LoVo (cell line): Measurements from ENCODE around the gene POC5.
A peak's percentile ranks its signal among the peaks of the same experiment; 100 is the strongest.
"Not testable (repeated sequence)": the region's sequence is repeated elsewhere in the genome, so short reads cannot be mapped to it uniquely, and the experiment has no call there.

Source experiments
- DNase-seq: peaks from one replicate; pipeline ENCODE4 v3.0.0-alpha.2; 2016; ENCODE audit warnings: low spot score

POC5 gene

DNA sequence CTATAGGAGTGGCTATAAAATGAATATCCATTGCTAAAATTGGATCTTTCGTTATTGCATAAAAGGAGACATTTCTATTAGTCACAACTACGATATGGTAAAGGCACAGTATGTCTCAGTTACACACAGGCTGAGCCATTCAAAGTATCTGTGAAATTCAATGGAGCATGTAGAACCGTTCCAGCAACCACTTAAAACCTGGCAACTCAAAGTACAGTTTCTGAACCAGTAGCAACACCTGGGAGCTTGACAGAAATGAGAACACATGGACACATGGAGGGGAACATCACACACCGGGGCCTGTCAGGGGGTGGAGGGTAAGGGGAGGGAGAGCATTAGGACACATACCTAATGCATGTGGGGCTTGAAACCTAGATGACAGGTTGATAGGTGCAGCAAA, 15.4 kb downstream of the POC5 start:
- no peak for DNase-seq

DNA sequence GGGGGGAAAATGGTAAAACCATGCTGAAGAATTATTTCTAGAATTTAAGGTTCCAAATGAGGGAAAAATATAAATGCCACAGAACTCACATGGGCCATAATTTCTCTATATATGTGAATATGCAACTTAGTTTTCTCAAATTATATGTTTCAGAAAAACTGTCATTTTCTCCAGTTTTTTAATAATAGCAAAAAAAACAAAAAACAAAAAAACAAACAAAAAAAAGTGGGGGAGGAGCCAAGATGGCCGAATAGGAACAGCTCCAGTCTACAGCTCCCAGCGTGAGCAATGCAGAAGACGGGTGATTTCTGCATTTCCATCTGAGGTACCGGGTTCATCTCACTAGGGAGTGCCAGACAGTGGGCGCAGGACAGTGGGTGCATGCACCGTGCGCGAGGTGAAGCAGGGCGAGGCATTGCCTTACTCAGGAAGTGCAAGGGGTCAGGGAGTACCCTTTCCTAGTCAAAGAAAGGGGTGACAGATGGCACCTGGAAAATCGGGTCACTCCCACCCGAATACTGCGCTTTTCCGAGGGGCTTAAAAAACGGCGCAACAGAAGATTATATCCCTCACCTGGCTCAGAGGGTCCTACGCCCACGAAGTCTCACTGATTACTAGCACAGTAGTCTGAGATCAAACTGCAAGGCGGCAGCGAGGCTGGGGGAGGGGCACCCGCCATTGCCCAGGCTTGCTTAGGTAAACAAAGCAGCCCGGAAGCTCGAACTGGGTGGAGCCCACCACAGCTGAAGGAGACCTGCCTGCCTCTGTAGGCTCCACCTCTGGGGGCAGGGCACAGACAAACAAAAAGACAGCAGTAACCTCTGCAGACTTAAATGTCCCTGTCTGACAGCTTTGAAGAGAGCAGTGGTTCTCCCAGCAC, 21.5 kb downstream of the POC5 start:
- DNase-seq: not testable (repeated sequence)

DNA sequence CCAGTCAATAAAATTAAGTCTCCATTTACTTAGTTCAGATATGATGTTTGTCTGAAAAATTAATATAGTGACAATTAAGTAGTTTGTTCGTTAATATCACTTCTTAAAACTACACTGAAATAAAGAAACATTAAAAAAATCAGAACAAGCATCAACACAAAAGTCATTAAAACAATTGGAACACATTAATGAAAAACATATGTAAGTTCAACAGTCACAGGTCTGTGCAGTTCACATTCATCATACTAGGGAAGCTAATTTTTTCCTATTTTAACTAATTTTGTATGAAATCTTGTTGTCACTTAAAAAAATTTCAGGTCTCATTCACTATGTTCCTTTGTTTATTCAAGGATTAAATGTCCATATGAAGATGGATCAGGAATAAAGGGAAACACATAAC, 22.5 kb downstream of the POC5 start:
- no peak for DNase-seq

DNA sequence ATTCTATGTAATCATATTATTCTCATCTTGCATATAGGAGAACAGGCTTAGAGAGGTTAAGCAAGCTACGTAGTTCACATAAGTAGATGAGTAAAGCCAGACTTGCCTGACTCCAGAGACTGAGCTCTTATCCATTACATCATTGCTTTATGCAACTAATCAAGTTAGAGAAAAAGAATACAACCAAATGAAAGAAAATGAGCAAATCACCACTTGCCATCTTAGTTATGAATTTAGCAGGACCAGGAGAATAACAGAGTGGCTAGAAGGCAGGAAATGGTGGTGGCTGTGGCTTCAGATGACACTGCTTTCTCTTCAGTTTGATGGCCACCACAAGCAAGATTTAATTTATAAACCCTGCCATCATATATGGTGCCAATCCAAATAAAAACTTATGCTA, 26.6 kb downstream of the POC5 start:
- DNase-seq: no peak

DNA sequence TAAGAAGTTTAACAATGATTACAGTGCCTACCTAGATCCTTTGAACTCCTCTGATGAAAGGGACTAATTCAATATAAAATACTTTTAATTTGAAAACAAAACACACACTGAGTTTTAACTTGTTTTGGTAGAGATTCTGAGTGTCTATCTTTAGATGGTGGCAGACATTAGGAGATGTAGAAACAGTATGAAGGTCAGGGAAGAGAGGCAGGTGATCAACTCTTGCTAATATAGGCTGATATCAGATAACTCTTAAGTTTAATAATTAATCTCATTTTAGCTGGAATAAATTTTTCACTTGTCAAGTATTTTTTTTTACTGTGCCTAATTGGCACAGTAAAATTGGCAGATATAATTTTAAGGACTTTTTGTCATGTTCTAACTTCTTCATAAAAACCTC, 30.8 kb downstream of the POC5 start:
- no peak for DNase-seq

DNA sequence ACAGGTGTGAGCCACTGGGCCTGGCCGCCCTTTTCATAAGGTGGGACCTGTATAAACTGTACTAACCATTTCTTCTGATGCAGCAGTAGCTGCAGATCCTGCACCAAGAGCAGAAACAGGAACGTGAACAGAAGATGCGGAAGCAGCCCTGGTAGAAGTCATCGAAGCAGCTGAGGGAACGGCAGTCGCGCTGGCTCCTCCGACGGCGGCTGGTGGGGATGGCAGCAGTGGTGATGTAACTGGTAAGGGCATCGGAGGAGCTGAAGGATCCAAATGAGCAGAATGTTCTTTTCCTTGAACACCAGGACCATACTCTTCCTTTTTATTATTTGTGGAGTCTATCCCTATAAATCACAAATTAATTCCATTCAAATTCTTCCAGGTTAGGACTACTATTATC, 32.1 kb downstream of the POC5 start:
- no peak for DNase-seq

DNA sequence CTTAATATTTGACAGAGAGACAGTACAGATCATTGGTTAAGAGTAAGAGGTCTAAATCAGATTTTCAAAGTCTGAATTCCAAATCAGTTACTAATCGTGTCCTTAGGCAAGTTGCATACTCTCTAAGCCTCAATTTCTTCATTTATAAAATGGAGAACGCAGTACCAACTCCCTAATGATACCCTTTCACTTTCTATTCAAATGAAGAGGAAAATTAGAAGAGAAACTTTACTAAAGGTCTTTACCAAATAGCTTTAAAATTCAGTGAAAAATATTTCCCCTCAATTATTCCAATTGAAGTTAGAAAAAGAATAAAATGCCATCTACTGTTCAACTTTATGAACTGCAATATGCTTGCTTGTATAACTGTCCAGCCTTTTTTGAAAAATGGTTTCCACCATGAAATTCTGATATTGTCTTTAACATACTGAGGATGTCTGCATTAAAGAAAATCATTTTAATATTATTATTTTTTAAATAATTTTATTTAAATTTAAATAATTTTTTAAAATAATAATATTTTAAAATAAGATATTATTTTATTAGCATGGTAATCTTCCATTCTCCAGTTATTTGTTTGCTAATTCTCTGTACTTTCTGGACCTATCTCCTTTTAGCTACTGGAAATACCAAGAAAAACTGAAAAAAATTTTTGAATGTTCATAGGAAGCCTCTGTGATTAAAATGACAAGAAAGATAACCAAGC, 36.0 kb downstream of the POC5 start:
- peak; percentile 61 for DNase-seq

DNA sequence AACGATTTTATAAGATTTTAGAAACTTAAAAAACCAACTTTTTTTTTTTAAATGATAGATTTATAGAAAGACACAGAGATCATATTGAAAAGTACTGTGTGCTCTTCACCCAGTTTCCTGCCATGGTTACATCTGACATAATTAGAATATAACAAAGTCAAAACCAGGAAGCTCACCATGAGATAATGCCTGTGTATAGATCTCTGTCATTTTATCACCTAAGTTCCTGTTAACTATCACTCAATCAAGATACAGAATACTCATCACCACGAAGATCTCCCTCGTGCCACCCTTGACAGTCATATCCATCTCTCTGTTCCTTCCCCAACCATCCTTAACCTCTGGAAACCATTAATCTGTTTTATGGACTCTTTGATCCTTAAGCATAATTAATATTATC, 39.1 kb downstream of the POC5 start:
- no peak for DNase-seq

DNA sequence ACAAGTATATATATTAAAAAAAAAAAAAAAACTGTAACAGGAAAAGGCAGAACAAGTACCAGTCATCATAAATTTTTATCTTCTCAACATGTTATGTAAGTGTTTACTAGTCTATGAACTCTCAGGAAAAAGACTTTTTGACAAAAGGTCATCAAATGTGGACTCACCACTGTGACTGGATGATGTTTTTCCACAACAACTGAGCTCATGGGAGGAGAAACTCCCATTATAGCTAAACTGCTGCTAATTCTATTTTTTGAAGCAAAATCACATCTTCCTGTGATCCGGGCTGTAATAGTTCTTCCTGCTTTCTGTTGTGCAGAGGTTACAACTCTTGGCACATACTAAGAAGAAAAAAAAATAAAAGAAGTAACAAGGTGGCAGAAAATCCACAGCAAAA, 39.6 kb downstream of the POC5 start:
- no peak for DNase-seq

DNA sequence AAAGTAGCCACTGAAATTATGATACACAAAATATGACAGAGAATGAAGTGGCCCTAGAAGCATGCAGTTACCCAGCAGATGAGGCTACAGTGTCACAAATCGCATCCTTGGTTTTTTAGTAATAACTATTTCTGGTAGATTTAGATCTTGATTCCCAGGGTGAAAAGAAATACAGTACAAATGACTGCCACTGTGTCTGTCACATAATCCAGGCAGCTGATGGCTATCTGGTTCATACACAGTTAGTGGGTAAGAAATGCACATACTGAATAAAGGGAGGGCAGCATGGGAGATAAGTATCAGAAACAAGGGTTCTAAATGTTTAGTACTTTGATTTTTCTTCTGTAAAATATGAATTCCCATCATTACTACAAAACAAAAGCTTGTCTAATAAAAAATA, 41.5 kb downstream of the POC5 start:
- DNase-seq: no peak

DNA sequence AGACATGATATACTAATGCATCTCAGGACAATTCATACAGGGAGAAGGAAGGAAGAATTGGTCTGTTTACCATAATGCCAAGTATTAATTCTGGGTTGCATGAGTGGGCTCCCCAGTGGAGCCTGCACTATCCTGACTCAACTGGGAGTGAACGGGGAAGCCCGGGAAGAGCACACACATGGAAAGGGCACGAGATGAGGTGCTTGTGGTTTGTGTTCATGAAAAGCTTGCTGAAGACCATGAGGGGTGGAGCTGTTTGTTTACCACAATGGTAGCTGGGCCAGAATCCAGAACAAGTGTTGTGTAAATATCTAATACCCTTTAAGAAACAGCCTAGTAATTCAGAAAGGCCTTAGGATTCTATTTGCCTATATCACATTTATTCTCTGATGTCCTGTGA, 44.6 kb downstream of the POC5 start:
- DNase-seq: no peak

DNA sequence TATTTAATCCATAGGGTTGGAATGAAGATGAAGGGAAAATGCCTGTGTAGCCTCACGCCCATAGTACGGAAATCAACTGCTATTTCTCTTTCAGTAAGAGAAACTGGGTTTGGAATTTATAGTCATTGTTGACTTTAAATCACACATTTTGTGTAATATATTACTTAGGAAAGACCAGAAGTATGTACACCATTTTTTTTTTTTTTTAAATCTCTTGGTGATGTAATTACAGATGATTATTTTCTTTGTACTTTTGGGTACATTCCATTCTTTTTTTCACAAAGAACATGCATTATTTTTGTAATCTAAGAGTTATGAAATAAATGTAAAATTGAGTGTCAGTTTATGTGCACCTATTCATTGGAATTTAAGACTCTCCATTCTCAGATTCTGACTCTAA, 45.7 kb downstream of the POC5 start:
- no peak for DNase-seq

DNA sequence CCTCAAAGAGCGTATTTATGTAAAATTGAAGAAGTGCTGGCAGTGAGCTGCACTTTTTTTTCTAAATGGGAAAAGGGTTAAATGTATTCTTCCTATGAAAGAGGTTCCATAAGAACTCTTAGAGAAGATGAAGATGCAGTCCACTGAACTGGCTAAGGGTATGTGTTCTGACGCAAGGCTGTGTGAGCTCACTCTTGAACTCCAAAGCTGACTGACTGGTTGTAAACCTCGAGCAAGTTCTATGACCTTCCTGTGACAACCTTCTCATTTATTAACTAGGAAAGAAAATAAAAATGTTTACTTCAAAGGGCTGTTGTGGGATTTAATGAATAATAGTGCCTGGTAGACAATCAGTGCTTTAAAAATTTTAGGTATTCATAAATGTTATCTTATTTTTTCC, 46.7 kb downstream of the POC5 start:
- DNase-seq: no peak

DNA sequence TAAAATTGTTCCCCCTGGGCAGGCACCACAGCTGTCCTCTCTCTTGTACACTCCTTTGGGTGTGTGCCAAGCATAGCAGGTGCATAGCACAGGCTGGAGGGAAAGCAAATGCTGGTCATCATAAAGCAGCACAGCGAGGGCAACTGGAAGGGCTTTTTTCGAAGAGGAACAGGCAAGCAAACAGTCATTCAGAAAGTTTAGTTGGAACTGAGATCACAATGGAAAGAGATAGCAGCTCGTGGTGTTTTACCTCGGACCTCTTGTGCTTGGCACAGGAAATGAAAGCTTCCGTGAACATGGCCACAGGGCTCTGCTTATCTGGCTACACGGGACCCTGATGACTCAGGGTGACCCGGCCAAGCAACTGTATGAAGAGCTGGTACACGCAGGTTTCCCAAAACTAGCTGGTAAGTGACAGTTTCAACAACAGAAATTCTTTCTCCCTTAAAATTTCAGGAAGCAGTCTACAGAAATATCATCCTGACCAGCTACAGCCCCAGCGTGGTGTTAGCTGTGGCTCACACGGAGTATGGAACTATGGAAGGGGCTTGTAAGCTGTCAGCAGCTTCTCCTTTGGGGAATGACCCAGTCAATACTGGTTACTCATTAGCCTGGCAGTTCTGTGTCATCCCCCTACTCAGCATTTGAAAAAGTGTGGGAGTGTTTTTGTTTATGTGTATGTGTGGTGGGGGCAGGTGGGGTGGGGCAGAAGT, 48.1 kb downstream of the POC5 start:
- DNase-seq: peak; percentile 61

DNA sequence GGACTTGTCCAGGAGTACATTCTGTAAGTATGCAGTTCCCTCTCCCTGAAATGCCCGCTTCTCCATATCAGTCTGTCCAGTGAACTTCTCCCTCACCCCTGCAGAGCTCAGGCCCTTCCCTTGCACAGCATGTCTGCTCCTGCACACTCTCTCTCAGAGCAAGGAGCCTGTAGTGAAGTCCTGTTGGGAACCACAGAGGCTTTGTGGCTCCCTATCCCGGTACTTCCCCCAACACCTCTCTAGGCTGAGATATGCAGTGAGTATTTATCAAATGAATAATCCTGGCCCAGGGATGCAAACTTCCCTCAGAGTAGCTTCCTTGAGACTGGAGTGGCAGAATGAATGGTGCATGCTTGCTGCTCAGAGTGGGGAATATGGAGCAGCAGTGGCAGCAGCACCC, 48.8 kb downstream of the POC5 start:
- no peak for DNase-seq

DNA sequence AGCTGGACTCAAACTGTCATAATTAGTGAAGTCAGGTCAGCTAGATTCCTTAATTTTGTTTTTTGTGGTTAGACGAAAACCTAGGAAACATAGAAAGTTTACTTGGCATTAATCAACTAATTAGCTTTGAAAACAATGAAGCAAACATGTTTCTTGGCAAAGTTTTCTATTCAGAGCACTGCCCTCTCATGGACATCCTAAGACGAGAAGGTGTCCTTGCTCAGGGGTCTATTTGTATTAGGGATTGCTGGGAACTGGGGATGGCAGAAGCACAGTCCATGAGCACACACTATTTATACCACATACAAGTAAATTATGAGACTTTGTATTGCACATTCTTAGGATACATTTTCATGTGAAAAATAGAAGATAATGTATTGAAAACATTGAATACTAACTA, 49.7 kb downstream of the POC5 start:
- no peak for DNase-seq

DNA sequence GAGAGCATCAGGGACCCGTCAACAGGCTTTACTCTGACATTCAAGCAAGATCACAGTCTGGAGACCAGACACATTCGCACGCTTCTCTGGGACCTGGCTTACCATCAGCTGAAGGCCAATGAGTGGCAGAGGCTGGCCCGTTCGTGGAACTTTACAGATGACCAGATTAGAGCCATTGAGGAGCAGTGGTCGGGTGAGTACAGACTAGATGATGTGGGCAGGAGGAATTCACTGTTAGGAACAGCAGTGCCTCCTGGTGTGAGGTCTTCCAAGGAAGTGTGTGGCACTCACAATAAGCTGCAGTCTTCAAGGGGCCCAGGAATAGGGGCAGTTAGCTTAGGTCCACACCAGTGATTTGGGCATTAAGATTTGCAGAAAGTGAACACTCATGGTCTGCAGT, 50.4 kb downstream of the POC5 start:
- DNase-seq: no peak

DNA sequence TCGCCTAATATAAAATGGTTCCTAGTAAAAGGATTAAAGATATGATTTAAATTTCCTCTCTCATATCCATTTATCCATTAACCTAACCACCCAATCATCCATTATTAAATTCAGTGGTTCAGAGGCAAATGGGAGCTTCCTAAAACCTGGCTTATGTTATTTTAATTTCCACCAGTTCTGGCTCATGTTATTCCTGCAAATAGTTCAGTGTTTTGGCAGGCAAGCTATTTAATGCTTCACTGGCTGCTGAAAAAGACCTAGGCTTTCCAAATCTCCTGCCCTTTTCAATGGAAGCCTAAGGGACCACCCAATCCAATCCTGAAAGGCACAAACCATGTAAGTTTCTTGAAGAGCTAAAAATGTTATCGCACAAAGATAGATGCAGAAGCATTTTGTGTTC, 52.3 kb downstream of the POC5 start:
- no peak for DNase-seq

DNA sequence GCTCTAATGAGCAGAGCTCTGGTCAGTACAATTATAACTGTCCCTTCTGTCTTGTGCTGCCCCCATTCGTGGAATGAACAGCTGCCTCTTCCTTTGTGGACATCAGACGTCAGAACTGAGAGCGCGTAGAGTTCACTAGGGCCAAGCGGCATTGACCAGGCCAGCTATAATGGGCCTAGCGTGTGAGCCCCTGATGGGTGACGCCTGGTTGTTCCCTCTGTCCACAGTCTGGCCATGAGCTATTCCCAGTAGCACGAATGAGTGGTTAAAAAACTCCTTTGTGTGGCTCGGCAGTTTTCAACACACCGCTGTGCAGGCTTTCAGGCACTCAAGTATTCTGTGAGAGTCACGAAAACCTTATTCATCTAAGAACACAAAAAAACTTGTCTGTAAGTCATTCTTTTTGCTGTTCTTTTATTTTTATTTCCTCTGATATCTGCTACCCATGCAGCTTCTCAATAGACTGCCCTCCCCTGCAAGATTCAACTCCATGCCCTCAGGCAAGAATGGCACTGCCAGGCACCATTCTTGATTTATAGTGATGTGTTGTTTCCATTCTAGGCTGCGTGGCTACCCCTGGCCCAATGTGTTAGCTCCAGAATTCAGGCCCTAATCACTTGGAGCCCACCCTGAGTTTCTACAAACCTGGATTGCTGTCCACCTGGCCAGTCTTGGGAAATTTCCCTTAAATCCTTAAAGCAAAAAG, 53.5 kb downstream of the POC5 start:
- DNase-seq: no peak

DNA sequence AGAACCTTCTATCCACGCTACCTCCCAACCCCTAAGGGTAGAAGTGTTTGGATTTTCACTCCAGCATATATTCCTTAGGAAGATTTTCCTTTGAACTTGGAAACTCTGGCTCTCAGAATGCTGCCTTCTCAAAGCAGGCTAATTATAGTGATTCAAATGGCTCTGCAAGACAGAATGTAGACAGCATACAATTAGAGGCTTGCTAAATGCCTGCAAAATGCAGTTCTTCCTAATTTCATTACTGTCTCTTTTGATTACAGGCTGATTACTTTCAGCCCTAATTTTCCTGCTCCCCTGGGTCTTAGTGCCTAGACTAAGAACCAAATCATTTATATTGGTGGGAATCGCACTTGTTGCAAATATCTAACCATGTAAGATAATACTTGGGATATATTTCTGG, 55.2 kb downstream of the POC5 start:
- DNase-seq: no peak

DNA sequence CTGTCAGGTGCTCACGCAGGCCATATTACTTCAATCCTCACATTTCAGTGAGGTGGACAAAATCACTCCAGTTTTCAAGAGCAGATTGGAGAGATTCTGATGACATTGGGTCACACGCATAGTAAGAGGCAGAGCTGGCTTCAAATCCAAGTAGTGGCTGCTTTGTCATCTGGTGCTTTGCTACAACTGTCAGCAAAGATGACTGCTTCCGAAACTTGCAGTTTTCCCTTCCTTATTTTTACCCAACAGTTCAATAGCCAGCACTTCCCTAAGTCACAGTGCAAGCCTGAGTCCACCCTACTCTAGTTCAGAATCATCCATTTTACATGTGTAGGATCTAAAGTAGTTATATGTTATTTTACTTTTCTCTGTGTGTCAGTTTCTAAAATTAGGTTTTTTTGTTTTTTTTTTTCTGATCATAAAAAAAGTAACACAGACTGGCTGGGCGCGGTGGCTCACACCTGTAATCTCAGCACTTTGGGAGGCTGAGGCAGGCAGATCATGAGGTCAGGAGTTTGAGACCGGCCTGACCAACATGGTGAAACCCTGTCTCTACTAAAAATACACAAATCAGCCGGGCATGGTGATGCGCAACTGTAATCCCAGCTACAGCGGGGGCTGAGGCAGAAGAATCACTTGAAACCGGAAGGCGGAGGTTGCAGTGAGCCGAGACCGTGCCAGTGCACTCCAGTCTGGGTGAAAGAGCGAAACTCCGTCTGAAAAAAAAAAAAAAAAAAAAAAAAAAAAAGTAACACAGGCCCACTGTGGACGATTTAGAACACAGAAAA, 56.4 kb downstream of the POC5 start:
- no peak for DNase-seq
